Thyroid gland (tissue), 4 donors: ENCODE results near the gene FHDC1. TPM values are rescaled to one million over a fixed set of nuclear protein-coding genes. Genes with fewer than 3 reads are reported as not detected.
A peak's percentile ranks its signal among the peaks of the same experiment; 100 is the strongest.

ENCODE experiments used
- DNase-seq, 2 donors: peaks; one replicate each; pipeline ENCODE4 v3.0.0-alpha.2; 2019
- H3K27ac ChIP-seq, 3 donors: fragments of 200-600 bp; sonication (generic); 1 replicate in 2 of 3; 2 replicates in 1 of 3; pipeline ENCODE4 v1.5.1; 2016 to 2019; ENCODE audit warnings: mild to moderate bottlenecking in 1 of 3, moderate library complexity in 1 of 3
- H3K27me3 ChIP-seq: fragments of 200-600 bp; sonication (generic); one replicate; pipeline ENCODE4 v1.5.1; 2019
- H3K36me3 ChIP-seq, 2 donors: fragments of 200-600 bp; sonication (generic); one replicate each; pipeline ENCODE4 v1.5.1; 2016 to 2019
- H3K4me1 ChIP-seq, 2 donors: fragments of 200-600 bp; sonication (generic); one replicate each; pipeline ENCODE4 v1.5.1; 2017 to 2019
- H3K4me3 ChIP-seq, 3 donors: fragments of 200-600 bp; sonication (generic); replicated peaks in 1 of 3; 1 replicate in 2 of 3; 2 replicates in 1 of 3; pipeline ENCODE4 v1.5.1; 2016; ENCODE audit warnings: mild to moderate bottlenecking in 1 of 3
- H3K9me3 ChIP-seq: fragments of 200-600 bp; sonication (generic); one replicate; pipeline ENCODE4 v1.5.1; 2017
- POLR2A ChIP-seq, 2 donors: fragments of 450-650 bp; IDR thresholded peaks; one replicate each; pipeline ENCODE4 v1.6.1; 2017; ENCODE audit warnings: antibody characterized with exemption in 2 of 2, mild to moderate bottlenecking in 2 of 2, moderate library complexity in 1 of 2
- WGBS, 2 donors: methylation state at CpG; one replicate each; pipeline ENCODE4 v1.1.5; 2017; 5-methylcytosine and 5-hydroxymethylcytosine counted together
- intact Hi-C: fragments of 100-400 bp; cut with DNase I; formaldehyde crosslinking; loops from one replicate; pipeline ENCODE4 v1.15.1; 2023
- total RNA-seq, 4 donors: library from RNA; depleted of rRNA; stranded (reverse); fragments of >200 nt; gene quantifications; one replicate each; pipeline ENCODE4 v1.2.3, GENCODE V29; 2016
- TF ChIP-seq, protein P1 (sequence below), 6 experiments: fragments of 200-600 bp in 3 of 6; fragments of 450-650 bp in 3 of 6; sonication (generic) in 3 of 6; IDR thresholded peaks; one replicate each; pipeline ENCODE4 v1.5.1; 2016 to 2019; ENCODE audit warnings: antibody characterized with exemption in 6 of 6, mild to moderate bottlenecking in 2 of 6, inconsistent platforms in 1 of 6, moderate library complexity in 1 of 6

The FHDC1 gene
- total RNA-seq, 4 donors from 2014 or later = 12.4 to 26.2 (median 18.3) TPM

DNA sequence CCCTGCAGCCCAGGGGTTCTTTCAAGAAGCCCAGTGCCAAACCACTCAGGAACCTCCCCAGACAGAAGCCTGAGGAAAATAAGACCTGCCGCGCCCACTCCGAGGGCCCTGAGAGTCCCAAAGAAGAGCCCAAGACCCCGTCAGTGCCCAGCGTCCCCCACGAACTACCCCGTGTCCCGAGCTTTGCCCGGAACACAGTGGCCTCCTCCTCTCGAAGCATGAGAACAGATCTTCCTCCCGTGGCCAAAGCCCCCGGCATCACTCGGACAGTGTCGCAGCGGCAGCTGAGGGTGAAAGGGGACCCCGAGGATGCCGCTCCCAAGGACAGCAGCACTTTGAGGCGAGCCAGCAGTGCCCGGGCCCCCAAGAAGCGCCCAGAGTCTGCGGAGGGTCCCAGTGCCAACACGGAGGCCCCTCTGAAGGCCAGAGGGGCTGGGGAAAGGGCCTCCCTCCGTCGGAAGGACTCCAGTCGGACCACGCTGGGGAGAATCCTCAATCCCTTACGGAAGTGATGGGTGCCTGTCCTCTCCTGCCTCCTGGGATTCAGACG, 40.2 kb downstream of the FHDC1 start:
- 94 to 95% methylated on average over 23 of the region's 28 CpGs for WGBS, 2 donors
- intact Hi-C loops = no loop called here
- Histone ChIP-seq H3K27ac (no peak overlapping the region), H3K4me1 (peaks cover 0 to 7% of the 10 kb centered on the region in 2 donors), H3K4me3 (no peak overlapping the region), H3K36me3 (peaks cover 15 to 22% of the 10 kb centered on the region in 2 donors), H3K9me3 (no peaks in the 10 kb centered on the region), H3K27me3 (no peaks in the 10 kb centered on the region)
- no peak for DNase-seq
- TF ChIP-seq, protein P1, sequence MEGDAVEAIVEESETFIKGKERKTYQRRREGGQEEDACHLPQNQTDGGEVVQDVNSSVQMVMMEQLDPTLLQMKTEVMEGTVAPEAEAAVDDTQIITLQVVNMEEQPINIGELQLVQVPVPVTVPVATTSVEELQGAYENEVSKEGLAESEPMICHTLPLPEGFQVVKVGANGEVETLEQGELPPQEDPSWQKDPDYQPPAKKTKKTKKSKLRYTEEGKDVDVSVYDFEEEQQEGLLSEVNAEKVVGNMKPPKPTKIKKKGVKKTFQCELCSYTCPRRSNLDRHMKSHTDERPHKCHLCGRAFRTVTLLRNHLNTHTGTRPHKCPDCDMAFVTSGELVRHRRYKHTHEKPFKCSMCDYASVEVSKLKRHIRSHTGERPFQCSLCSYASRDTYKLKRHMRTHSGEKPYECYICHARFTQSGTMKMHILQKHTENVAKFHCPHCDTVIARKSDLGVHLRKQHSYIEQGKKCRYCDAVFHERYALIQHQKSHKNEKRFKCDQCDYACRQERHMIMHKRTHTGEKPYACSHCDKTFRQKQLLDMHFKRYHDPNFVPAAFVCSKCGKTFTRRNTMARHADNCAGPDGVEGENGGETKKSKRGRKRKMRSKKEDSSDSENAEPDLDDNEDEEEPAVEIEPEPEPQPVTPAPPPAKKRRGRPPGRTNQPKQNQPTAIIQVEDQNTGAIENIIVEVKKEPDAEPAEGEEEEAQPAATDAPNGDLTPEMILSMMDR (IDR thresholded peaks at IDR 0.05) = no peak
- no peak for TF ChIP-seq POLR2A (IDR thresholded peaks at IDR 0.05)

DNA sequence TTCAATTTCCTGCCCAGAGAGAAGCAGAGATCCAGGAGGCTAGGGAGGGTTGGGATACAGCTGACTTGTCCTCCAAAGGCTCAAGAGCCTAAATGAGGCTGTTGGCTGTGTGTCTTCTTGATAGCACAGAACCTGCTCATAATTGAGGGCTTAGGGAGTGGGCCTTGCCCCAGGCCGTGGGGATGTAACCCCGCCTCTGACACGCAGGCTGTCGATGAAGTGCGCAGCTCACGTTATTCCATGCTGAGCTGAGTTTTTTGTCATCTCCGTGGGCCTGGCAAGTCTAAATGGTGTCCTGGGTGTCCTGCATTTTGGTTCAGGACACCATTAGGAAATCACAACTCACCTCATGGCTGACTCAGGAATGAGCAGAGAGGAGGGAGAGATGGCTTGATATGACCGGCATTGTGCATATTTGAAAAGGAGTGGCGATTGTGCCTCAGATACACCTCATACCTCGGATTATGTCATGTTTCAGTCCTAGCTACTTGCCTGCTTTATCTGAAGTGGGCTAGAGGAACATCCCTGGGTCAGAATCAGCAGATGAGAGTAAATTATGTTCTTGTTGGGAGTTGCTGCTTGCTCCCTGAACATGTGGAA, 43.7 kb downstream of the FHDC1 start:
- DNase-seq = no peak
- intact Hi-C loops = no loop called here
- 82 to 83% methylated on average over 10 of the region's 10 CpGs for WGBS, 2 donors

DNA sequence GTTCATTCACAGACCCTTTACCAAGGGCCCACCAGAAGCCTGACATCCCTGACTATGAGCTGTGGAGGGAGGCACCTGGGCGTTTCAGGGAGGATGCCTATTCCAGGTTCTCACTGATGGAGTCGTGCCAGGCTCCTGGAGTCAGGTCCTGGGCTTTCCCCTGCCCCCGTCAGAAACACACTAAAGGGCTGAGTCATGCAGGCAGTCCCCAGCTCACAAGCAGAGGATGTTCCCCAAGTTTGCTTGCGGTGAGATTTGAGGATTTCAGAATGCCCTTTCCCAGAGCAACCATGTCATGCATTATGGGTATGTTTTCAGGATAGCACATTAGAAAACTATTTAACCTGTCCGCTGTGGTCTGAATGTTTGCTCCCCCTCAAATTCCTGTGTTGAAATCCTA, 45.2 kb downstream of the FHDC1 start:
- WGBS, 2 donors = 48 to 71% methylated on average over 2 to 4 of the region's 5 CpGs
- TF ChIP-seq, protein P1 (IDR thresholded peaks at IDR 0.05) = no peak
- TF ChIP-seq POLR2A (IDR thresholded peaks at IDR 0.05) = no peak
- intact Hi-C loops = no loop called here
- H3K4me1 ChIP-seq = no peaks in the 10 kb centered on the region
- DNase-seq = peak; percentile 83 to 84
- no peaks in the 10 kb centered on the region for H3K27me3 ChIP-seq
- no peaks in the 10 kb centered on the region for H3K9me3 ChIP-seq
- no peak overlapping the region for H3K4me3 ChIP-seq
- H3K27ac ChIP-seq = no peak overlapping the region
- no peaks in the 10 kb centered on the region for H3K36me3 ChIP-seq

More for the DNA sequence above, 43.7 kb downstream of the FHDC1 start:
- Histone ChIP-seq H3K4me3 (no peak overlapping the region), H3K4me1 (no peaks in the 10 kb centered on the region), H3K9me3 (no peaks in the 10 kb centered on the region), H3K36me3 (peaks cover 5% of the 10 kb centered on the region in 2 donors), H3K27me3 (no peaks in the 10 kb centered on the region), H3K27ac (no peak overlapping the region)
- TF ChIP-seq POLR2A (IDR thresholded peaks at IDR 0.05) = no peak
- TF ChIP-seq, protein P1 (IDR thresholded peaks at IDR 0.05) = no peak

DNA sequence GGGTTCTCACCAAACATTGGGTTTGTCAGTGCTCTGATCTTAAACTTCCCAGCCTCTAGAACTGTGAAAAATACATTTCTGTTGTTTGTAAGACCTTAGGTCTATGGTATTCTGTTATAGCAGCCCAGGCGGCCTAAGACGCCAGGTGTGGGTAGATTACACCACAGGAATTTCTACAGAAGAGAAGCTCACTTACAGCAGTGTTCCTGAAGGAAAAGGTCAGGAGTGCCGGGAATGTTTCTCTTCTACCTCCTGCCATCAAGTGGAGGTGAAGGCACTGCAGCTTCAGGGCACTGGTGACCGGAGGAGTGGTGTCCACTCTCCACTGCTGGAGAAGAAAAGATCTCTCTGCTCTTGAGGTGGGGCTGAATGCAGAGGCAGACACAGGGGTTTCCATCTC, 45.7 kb downstream of the FHDC1 start:
- no peaks in the 10 kb centered on the region for H3K36me3 ChIP-seq
- no peaks in the 10 kb centered on the region for H3K27me3 ChIP-seq
- H3K27ac ChIP-seq = no peak overlapping the region
- no peak overlapping the region for H3K4me3 ChIP-seq
- TF ChIP-seq, protein P1 (IDR thresholded peaks at IDR 0.05) = no peak
- no peak for TF ChIP-seq POLR2A (IDR thresholded peaks at IDR 0.05)
- DNase-seq = no peak
- WGBS, 2 donors = 84 to 90% methylated on average over 4 of the region's 4 CpGs
- intact Hi-C loops = no loop called here
- no peaks in the 10 kb centered on the region for H3K4me1 ChIP-seq
- H3K9me3 ChIP-seq = no peaks in the 10 kb centered on the region

DNA sequence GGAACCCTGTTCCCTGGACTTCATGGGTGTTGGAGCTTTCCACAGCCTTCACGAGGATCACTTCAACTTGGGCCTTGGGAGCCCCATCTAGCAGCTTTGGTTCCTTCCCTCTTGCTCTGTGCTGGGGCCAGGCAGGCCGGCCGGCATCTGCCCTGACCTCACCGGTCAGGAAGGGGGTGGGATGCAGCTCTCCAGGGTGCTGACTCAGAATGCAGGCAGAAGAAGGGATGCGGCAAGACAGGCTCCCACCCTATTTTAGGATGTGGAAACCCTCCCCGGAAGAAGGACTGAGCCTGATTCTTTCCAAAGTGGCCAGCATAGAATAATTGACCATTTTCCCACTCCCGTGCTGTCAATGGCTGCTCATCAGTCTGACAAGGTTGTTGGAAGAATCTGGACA, 47.1 kb downstream of the FHDC1 start:
- H3K9me3 ChIP-seq = no peaks in the 10 kb centered on the region
- intact Hi-C loops = no loop called here
- no peak for DNase-seq
- WGBS, 2 donors = 40 to 61% methylated on average over 5 to 6 of the region's 7 CpGs
- no peaks in the 10 kb centered on the region for H3K36me3 ChIP-seq
- no peaks in the 10 kb centered on the region for H3K4me1 ChIP-seq
- H3K27me3 ChIP-seq = no peaks in the 10 kb centered on the region
- TF ChIP-seq, protein P1 (IDR thresholded peaks at IDR 0.05) = no peak
- no peak for TF ChIP-seq POLR2A (IDR thresholded peaks at IDR 0.05)
- H3K4me3 ChIP-seq = no peak overlapping the region
- H3K27ac ChIP-seq = no peak overlapping the region
